Caco-2 (cell line): ENCODE results near the gene GCGR. TPM values are rescaled to one million over a fixed set of nuclear protein-coding genes. Genes with fewer than 3 reads are reported as not detected.
A peak's percentile ranks its signal among the peaks of the same experiment; 100 is the strongest.

Experiments
- BruUV-seq: library from RNA; stranded (reverse); fragments of 400-500 nt; replicated peaks from 2 replicates; lab custom pipeline; 2021; lab: Mats Ljungman, UMichigan
- CTCF ChIA-PET: fragments of 300-600 bp; sonication (Branson Sonifier 250); formaldehyde crosslinking; loops from one replicate; lab custom pipeline; 2022; ENCODE audit warnings: antibody characterized with exemption; lab: Charles Lee
- POLR2A ChIA-PET: fragments of 300-600 bp; sonication (Branson Sonifier 250); formaldehyde crosslinking; loops from one replicate; lab custom pipeline; 2022; ENCODE audit warnings: antibody characterized with exemption; lab: Charles Lee
- DNase-seq, 2 experiments: peaks; one replicate each; pipeline versions ENCODE4 v3.0.0 to v3.0.0-alpha.2; 2020 to 2022
- H3K27me3 ChIP-seq: replicated peaks from 2 replicates; pipeline ENCODE4 v1.6.0; 2011; ENCODE audit warnings: low read length; ENCODE audit not compliant: control insufficient read depth, insufficient read depth
- H3K36me3 ChIP-seq: 2 replicates; pipeline ENCODE4 v1.5.1; 2011; ENCODE audit warnings: low read length; ENCODE audit not compliant: control insufficient read depth, insufficient read depth
- H3K4me1 ChIP-seq: fragments of 250-450 bp; sonication (Bioruptor Pico); 2 replicates; pipeline ENCODE4 v1.5.1; 2020; ENCODE audit warnings: mild to moderate bottlenecking
- H3K4me3 ChIP-seq: 2 replicates; pipeline ENCODE4 v1.5.1; 2011; ENCODE audit warnings: low read depth, mild to moderate bottlenecking, control low read depth, low read length
- H3K9me3 ChIP-seq: fragments of 250-450 bp; sonication (Bioruptor Pico); 2 replicates; pipeline ENCODE4 v1.5.1; 2020; ENCODE audit warnings: mild to moderate bottlenecking, moderate library complexity
- H3K27ac Mint-ChIP-seq: one replicate; pipeline ENCODE4 v1.8.0; 2022; ENCODE audit warnings: mixed read lengths; ENCODE audit not compliant: unreplicated experiment
- H3K27me3 Mint-ChIP-seq: one replicate; pipeline ENCODE4 v1.8.0; 2022; ENCODE audit warnings: mixed read lengths; ENCODE audit not compliant: insufficient read depth, unreplicated experiment
- H3K36me3 Mint-ChIP-seq: one replicate; pipeline ENCODE4 v1.8.0; 2022; ENCODE audit warnings: mild to moderate bottlenecking, mixed read lengths; ENCODE audit not compliant: insufficient read depth, unreplicated experiment
- H3K4me1 Mint-ChIP-seq: one replicate; pipeline ENCODE4 v1.8.0; 2022; ENCODE audit warnings: low read depth, mixed read lengths; ENCODE audit not compliant: unreplicated experiment
- H3K4me3 Mint-ChIP-seq: one replicate; pipeline ENCODE4 v1.8.0; 2022; ENCODE audit warnings: mild to moderate bottlenecking, moderate library complexity, mixed read lengths; ENCODE audit not compliant: unreplicated experiment
- H3K9me3 Mint-ChIP-seq: one replicate; pipeline ENCODE4 v1.8.0; 2022; ENCODE audit warnings: mixed read lengths; ENCODE audit not compliant: unreplicated experiment
- intact Hi-C: fragments of 100-400 bp; cut with micrococcal nuclease; formaldehyde crosslinking; loops from one replicate; pipeline ENCODE4 v1.10.0; 2022; ENCODE audit not compliant: unreplicated experiment
- total RNA-seq: library from RNA; stranded (reverse); gene quantifications from 2 replicates; pipeline ENCODE4 v1.2.3, GENCODE V29; 2022
- TF ChIP-seq, protein P1 (sequence below), 2 experiments: fragments of 200-600 bp in 1 of 2; IDR thresholded peaks; 1 replicate in 1 of 2; 2 replicates in 1 of 2; pipeline versions ENCODE4 v1.5.1 to v1.8.0; 2011 to 2022; ENCODE audit warnings: antibody characterized with exemption in 1 of 2, control low read depth in 1 of 2, inconsistent platforms in 1 of 2, low read depth in 1 of 2, low read length in 1 of 2, mild to moderate bottlenecking in 1 of 2, moderate library complexity in 1 of 2; ENCODE audit not compliant: insufficient read depth in 1 of 2, severe bottlenecking in 1 of 2, unreplicated experiment in 1 of 2

The GCGR gene
- total RNA-seq, 1 experiment from 2014 or later = 1.0 TPM

DNA sequence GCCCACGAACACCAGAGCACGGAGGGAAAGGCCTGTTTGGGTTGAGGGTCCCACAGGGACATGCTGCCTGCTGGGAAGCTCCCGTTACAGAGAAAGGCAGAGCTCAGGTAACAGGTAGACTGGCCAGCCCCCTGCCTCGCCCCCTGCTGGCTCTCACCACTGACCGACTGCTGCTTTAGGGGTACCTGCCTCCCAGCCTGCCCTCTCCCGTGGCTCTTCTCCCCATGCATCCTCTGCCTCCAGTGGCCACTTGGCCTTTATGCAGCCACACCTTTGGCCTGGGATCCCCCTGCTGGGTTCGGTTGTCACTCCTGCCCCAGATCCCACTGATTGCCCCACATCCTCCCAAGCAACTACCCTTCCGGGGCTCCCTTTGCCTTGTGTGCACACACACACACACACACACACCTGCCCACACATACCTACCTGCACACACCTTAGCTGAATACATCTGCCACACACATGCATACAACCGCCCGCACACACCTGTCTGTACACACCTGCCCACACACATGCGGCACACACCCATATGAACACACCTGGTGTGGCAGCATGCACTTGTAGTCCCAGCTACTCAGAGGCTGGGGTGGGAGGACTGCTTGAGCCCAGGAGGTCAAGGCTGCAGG, 22.0 kb downstream of the GCGR start:
- intact Hi-C loops = no loop called here
- Histone ChIP-seq H3K27me3 (no peaks in the 10 kb centered on the region), H3K4me1 (no peaks in the 10 kb centered on the region), H3K36me3 (no peaks in the 10 kb centered on the region), H3K9me3 (no peaks in the 10 kb centered on the region), H3K4me3 (no peak overlapping the region)
- peaks cover 13% of the 10 kb centered on the region for H3K4me1 Mint-ChIP-seq
- no TSS peak for BruUV-seq
- no peaks in the 10 kb centered on the region for H3K27me3 Mint-ChIP-seq
- POLR2A ChIA-PET = interaction anchor here (1.3 kb wide), 1 partner anchor 8 kb away, joined by 4 read pairs; no protein-coding TSS in a partner anchor
- no peaks in the 10 kb centered on the region for H3K9me3 Mint-ChIP-seq
- peak; percentile 72 to 73 for DNase-seq
- CTCF ChIA-PET = interaction anchor here (1.2 to 2.9 kb wide), 3 partner anchors 10 to 90 kb away, joined by 5 to 9 read pairs (median 8); no protein-coding TSS in a partner anchor
- H3K27ac Mint-ChIP-seq = peak overlapping the region; percentile 9
- TF ChIP-seq, protein P1, sequence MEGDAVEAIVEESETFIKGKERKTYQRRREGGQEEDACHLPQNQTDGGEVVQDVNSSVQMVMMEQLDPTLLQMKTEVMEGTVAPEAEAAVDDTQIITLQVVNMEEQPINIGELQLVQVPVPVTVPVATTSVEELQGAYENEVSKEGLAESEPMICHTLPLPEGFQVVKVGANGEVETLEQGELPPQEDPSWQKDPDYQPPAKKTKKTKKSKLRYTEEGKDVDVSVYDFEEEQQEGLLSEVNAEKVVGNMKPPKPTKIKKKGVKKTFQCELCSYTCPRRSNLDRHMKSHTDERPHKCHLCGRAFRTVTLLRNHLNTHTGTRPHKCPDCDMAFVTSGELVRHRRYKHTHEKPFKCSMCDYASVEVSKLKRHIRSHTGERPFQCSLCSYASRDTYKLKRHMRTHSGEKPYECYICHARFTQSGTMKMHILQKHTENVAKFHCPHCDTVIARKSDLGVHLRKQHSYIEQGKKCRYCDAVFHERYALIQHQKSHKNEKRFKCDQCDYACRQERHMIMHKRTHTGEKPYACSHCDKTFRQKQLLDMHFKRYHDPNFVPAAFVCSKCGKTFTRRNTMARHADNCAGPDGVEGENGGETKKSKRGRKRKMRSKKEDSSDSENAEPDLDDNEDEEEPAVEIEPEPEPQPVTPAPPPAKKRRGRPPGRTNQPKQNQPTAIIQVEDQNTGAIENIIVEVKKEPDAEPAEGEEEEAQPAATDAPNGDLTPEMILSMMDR (IDR thresholded peaks at IDR 0.05; ENCODE audit: insufficient read depth in 1 of 2, low read depth in 1 of 2, low read length in 1 of 2, severe bottlenecking in 1 of 2, unreplicated experiment in 1 of 2) = peak; percentile 27 to 73
- H3K36me3 Mint-ChIP-seq = peaks cover 6% of the 10 kb centered on the region
- H3K4me3 Mint-ChIP-seq = no peak overlapping the region

DNA sequence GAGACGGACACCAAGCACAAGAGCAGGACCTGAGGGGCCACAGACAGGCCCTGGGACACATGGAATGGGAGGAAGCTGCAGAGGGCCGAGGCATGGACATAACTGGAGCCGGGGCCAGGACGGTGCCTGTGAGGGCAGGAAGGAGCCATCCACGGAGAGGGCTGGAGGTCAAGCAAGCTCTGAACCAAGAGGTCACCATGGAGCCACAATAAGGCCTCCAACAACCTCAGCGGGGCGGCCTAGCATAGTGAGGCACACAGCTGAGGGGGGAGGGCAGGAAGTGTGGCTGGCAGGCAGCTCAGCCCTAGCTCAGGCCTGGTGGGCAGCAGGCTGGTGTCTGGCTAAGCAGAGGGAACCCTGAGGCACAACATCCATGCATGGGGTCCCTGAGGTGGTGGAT, 24.7 kb downstream of the GCGR start:
- no peak overlapping the region for H3K4me3 Mint-ChIP-seq
- H3K4me1 Mint-ChIP-seq = peaks cover 22% of the 10 kb centered on the region
- intact Hi-C loops = no loop called here
- Histone ChIP-seq H3K9me3 (no peaks in the 10 kb centered on the region), H3K27me3 (no peaks in the 10 kb centered on the region), H3K36me3 (no peaks in the 10 kb centered on the region), H3K4me3 (no peak overlapping the region), H3K4me1 (peaks cover 12% of the 10 kb centered on the region)
- H3K9me3 Mint-ChIP-seq = no peaks in the 10 kb centered on the region
- no peak for DNase-seq
- no peak overlapping the region for H3K27ac Mint-ChIP-seq
- peaks cover 19% of the 10 kb centered on the region for H3K36me3 Mint-ChIP-seq
- TF ChIP-seq, protein P1 (IDR thresholded peaks at IDR 0.05; ENCODE audit: insufficient read depth in 1 of 2, low read depth in 1 of 2, low read length in 1 of 2, severe bottlenecking in 1 of 2, unreplicated experiment in 1 of 2) = no peak
- no peaks in the 10 kb centered on the region for H3K27me3 Mint-ChIP-seq
- ChIA-PET POLR2A (interaction anchor here (0.6 to 1.1 kb wide), 2 partner anchors 13 to 90 kb away, joined by 3 read pairs; no protein-coding TSS in a partner anchor), CTCF (no interaction called here)
- BruUV-seq = no TSS peak

DNA sequence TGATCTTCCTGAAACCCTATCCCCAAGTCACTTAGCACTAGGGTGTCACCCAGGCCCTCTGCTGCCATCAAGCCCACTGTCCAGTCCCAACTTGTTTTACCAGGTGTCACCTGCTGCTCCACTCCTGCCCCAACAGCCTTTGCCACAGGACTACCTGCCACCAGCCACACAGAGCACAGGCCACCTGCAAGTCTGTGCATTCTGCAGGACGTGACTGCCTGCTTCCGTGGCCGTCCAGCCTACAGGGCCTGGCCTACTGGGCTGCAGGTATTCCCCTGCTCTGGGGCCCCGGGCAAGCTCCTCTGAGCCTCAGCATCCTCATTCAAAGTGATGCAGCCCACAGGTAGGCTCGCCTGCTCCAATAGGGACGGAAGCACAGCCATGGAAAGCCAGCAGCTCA, 25.9 kb downstream of the GCGR start:
- ChIA-PET POLR2A (no interaction called here), CTCF (no interaction called here)
- TF ChIP-seq, protein P1 (IDR thresholded peaks at IDR 0.05; ENCODE audit: insufficient read depth in 1 of 2, low read depth in 1 of 2, low read length in 1 of 2, severe bottlenecking in 1 of 2, unreplicated experiment in 1 of 2) = no peak
- Histone ChIP-seq H3K36me3 (no peaks in the 10 kb centered on the region), H3K9me3 (no peaks in the 10 kb centered on the region), H3K4me1 (peaks cover 24% of the 10 kb centered on the region), H3K4me3 (no peak overlapping the region), H3K27me3 (no peaks in the 10 kb centered on the region)
- H3K4me1 Mint-ChIP-seq = peaks cover 22% of the 10 kb centered on the region
- H3K27me3 Mint-ChIP-seq = no peaks in the 10 kb centered on the region
- peaks cover 21% of the 10 kb centered on the region for H3K36me3 Mint-ChIP-seq
- H3K4me3 Mint-ChIP-seq = no peak overlapping the region
- no peak for DNase-seq
- intact Hi-C loops = no loop called here
- H3K9me3 Mint-ChIP-seq = no peaks in the 10 kb centered on the region
- H3K27ac Mint-ChIP-seq = peak overlapping the region; percentile 62
- no TSS peak for BruUV-seq
